HK-2 (cell line): Measurements from ENCODE around the gene AHCYL2.
A peak's percentile ranks its signal among the peaks of the same experiment; 100 is the strongest.
"Not testable (repeated sequence)": the region's sequence is repeated elsewhere in the genome, so short reads cannot be mapped to it uniquely, and the experiment has no call there.

Experiments used
- DNase-seq: peaks from one replicate; pipeline ENCODE4 v3.0.0-alpha.2; 2018; ENCODE audit not compliant: unreplicated experiment

AHCYL2 gene

DNA sequence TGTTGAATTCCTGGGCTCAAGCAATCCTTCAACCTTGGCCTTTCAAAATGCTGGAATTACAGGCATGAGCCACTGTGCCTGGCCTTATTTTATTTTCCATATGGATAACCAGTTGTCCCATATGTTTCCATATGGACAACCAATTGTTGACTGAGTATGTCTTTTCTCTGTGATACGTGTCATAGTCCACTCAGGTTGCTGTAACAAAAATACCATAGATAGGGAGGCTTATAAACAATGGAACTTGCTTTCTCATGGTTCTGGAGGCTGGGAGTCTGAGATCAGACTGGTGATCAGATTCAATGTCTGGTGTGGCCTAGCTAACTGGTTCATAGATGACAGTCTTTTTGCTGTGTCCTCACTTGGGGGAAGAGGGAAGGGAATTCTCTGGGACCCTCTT is 19.4 kb downstream of the AHCYL2 start:
- no peak for DNase-seq

DNA sequence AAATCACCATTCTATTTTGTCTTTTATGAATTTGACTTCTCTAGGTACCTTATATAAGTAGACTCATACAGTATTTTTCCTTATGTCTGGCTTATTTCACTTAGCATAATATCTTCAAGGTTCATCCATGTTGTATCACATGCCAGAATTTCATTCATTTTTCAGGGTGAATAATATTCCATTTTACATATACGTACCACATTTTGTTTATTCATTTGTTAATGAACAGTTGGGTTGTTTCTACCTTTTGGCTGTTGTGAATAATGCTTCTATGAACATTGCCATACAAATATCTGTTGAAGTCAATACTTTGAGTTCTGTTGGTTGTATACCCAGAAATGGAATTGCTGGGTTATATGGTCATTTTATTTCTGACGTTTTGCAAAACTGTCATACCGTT is 20.7 kb downstream of the AHCYL2 start:
- DNase-seq = no peak

DNA sequence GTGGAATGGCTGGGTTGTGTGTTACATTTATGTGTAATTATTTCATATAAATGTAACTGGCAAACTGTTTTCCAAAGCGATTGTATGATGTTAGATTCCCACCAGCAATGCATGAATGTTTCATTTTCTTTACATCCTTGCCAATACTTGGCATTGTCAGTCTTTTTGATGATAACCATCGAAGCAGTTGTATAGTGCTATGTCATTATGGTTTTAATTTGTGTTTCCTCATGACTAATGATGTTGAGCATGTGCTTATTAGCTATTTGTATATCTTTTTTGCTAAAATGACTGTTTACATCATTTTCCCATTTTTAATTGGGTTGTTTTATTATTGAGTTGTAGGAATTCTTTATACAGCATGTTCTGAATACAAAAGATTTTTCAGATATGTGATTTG is 22.3 kb downstream of the AHCYL2 start:
- DNase-seq = no peak

DNA sequence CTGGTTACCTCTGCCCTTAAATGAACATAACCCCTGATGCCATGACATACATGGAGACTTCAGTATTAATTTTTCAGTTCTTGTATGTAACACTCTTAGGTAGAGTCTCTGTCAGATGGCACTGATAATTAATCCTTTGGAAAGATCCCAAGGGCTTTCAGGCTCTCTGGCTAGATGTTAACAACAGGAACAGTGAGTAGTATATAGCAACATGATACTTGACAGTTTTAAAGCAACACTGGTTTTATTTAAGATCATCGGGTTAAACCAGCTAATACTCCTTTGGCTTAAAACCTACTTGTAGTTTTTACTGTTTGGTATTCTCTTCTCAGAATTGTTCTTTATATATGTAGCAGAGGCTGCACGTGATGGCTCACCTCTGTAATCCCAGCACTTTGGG is 27.3 kb downstream of the AHCYL2 start:
- no peak for DNase-seq

DNA sequence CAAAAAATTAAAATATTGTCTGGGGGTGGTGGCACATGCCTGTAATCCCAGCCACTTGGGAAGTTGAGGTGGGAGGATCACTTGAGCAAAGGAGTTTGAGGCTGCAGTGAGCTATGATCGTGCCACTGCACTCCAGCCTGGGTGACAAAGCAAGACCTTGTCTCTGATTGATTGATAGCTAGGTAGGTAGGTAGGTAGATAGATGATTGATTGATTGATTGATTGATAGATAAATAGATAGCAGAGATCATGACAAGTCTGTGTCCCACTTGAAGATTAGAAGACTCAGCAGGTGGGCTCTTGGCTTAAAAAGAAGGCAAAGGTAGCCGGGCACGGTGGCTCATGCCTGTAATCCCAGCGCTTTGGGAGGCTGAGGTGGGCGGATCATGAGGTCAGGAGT is 27.8 kb downstream of the AHCYL2 start:
- not testable (repeated sequence) for DNase-seq

DNA sequence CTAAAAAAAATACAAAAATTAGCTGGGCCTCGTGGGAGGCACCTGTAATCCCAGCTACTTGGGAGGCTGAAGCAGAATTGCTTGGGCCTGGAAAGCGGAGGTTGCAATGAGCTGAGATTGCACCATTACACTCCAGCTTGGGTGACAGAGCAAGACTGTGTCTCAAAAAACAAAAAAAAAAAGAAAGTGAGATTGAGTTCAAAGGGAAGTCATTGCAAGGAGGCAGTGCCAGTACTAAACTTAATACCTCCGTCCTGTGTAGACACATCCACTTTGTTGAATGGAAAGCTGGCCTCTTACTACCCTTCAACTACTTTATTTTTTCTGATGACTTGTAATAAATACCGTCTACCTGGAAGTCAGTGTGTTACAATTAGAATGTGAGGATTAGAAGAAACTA is 31.0 kb downstream of the AHCYL2 start:
- no peak for DNase-seq

DNA sequence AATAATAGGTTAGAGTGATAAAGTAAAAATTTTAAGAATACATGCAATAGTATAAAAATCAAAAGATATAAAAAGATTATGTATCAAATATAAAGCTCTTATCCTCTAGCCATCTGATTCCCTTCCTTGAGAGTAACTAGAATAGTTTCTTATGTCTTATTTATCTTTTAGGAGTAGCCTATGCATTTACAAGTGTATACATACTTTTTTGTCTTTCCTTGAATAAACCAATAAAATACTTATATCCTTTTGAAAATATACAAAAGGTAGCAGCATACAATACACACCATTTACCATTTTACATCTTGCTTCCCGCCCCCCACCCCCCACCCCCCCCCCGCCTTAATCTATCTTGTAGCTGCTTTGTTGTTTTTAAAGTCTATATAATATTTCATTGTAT is 31.4 kb downstream of the AHCYL2 start:
- no peak for DNase-seq

DNA sequence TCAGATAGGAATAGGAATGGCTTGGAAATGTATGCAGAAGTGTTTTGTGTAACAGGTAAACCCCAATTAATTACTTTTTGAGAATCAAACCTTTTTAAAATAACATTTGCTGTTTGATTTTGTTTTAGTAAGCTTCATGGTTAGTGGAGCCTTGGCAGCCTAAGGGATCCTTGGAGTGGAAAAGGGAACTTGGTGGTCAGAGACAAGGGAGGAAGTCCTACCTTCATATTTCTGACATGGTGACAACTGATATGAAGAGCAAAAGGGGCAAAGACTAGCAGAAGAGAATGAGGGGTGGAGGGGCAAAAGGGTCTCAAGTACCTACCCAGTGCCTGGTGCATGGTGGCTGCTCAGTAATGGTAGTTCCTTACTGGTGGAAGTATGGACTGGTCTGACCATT is 32.3 kb downstream of the AHCYL2 start:
- no peak for DNase-seq

DNA sequence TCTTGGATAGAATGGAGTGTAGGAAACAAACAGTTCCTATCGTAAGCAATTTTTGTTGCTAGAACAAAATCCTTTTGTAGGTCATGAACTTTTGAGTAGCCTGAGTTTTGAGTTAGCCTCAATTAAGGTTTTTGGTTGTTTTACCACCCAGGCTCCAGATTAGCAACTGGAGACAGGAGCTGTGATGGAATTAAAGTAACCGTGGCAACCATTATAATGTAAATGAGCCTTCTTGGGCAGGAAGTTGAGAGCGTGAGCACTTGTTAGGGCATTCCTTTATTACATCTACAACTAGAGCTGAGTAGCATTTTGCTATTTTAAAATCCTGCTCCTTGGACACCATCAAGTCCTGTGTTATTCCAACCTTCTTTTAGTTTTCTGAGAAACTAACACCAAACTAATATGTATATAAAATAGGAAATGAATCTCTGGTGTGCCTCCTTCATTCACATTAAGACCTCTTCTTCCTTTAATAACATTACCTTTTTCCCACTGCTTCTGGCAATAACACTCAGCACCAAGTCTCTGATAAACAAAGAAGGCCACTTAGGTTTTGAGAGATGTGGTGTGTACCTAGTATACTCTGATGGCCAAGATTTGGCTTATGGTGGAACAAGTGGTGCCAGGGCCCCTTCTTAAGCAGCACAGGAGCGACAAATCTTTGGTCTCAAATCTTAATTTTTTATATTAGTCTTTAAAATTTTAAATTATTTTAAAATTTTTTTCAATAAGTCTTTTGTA is 34.0 kb downstream of the AHCYL2 start:
- DNase-seq = no peak

DNA sequence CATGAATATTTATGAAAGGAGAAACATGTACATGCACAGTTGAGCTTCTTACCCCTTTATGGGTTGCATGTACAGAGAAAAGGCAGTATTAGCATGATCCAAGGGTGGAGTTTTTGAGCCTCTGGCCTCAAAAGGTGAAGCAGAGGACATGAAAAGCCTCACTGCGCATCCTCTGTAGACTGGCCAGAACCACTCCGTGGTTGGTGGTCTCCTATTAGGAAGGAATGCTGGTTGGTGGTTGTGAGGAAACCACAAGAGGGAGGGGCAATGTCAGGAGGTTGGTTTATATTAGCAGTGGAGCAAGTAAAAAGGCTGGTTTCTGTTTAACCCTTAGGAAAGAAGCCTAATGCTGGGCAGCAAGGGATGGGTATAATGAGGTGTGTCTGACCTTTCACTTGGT is 37.5 kb downstream of the AHCYL2 start:
- DNase-seq = no peak

DNA sequence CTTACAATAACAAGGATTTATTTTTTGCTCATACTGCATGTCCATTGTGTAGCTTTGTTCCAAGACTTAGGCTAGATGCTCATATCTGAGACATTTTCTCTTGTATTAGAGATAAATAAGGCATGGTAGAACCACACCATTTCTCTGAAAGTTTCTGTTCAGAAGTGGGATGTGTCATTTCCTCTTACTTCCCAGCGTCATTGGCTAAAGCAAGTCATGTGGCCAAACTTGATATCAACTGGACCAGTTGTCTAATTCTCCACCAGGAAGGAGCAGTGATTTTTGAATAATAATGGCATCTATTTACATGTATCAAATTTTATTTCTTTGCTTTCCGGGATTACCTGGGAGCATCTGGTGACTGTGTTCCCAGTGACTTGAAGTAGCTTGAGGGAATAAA is 38.3 kb downstream of the AHCYL2 start:
- DNase-seq = no peak

DNA sequence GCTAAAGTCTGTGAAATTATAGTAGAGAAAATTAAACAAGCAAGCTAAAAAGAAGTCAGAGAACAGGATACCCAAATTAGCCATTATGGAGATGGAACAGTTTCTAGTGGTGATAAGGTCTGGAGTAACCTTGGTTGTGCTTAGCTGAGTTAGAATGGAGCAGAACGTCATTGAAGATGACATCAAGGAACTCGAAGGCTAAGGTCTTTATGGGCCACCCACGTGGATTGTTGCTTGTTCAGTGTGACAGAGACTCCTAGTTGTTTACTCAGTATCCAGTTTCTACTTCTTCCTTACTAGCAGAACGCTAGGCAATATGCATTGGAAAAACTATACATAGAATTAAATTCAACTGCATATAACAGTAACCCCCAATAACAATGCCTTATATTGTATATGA is 39.7 kb downstream of the AHCYL2 start:
- DNase-seq = no peak

DNA sequence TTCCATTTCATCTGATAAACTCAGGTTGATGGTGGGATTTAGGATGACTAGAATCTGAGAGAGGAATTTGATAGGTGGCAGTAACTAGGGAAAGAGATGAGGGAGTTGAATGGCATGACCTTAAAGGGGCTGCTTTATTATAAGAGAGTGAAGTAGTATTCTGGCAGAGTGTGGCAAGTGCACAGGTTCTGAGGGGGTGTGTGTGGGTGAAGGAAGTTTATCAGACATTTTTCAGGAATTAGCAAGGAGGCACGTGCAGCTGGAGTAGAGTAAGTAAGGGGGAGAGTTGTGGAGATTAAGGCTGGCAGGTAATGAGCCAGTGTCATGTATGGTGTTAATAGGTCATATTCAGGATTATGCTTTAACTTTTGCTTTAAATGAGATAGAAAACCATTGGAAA is 40.5 kb downstream of the AHCYL2 start:
- DNase-seq = no peak

DNA sequence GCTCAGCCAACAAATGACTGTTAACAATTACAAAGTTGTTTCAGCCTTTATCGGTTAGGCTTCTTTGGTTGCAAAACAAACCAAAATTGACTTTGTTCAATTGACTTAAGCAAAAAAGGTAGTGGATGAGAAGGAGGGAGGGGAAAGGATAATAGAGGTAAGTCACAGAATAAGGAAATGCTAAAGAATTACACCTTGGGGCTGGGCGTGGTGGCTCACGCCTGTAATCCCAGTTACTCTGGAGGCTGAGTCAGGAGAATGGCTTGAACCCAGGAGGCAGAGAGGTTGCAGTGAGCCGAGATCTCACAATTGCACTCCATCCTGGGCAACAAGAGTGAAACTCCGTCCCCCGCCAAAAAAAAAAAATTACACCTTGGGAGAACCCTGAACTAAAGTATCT is 41.4 kb downstream of the AHCYL2 start:
- DNase-seq = no peak

DNA sequence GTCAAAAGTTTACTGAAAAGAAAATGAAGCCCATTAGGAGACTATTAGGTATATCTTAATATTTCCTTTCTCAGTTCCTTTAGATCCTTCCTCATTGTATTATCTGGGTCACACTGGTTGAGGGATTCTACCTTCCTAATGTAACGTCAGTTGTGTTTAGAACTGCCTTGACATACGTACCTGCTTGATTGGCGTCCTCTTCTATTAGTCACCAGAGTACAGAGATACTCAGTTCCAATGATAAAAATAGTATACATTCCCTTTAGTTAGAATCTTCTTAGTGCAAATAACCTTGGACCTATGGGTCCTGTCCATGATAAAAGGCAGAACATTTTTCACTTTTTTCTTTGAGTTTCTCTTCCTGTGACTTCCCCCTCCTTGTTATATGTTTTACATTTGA is 45.2 kb downstream of the AHCYL2 start:
- DNase-seq = no peak

DNA sequence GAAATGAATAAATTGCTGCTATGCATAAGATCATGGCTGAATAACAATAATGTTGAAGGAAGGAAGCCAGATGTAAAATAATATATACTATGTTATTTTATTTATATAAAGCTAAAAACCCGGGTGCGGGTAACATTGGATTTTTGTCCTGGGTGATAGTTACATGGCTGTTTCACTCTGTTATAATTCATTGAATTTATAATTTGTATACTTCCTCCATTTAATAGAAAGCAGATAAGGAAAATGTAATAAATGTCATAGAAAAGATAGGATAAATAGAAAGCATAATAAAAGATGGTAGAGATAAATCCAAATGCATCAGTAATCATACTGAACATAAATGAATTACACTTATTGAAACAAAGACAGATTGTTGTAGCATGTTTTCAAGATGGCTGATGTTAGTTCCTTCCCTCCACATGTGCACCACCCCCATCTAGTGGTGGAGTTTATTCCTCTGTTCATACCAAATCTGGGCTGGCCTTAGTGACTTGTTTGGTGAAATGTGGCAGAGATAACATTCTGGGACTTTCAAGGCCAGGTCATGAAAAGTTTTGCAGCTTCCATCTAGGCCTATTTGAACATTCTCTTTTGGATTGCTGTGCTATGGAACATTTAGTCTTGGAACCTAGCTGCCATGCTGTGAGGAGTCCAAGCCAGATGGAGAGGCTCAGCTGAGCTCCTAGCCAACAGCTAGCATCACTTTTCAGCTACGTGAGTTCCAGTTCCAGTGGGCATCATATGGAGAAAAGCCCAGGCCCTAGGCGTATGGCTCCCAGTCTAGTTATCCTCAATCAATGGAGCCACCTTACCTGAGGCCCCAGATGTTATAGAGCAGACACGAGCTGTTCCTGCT is 46.9 kb downstream of the AHCYL2 start:
- DNase-seq = peak; percentile 10

DNA sequence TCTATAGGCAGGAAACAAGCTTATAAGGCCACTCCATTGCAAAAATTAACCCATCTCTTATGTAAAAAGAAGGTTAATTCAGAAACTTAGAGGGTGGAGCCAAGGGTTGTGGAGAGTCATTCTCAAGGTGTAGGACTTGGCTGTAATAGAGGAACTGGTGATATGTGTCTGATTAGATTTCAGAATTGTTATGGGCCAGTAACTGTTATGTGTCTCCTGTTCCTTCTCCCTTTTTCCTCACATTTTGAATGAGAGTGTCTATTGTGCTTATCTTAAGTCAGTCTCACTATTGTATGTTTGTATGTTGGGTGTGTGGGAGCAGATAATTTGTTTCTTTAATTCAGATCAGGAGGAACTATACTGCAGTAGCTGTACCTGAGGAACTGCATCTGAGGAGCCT is 49.1 kb downstream of the AHCYL2 start:
- no peak for DNase-seq

DNA sequence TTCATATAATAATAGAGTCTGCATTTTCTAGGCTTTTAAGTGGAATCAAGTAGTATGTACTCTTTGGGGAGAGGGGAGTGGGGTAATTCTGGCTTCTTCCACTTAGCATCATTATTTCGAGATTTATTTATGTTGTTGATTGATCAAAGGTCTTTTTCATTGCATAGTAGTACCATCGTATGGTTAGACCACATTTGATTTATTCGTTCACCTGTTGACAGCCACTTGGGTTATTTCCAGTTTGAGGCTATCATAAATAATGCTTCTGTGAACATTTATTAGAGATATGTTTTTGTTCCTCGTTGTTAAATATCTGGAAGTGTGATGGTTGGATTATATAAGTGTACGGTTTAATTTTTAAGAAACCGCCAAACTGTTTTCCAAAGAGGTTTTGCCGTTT is 52.8 kb downstream of the AHCYL2 start:
- no peak for DNase-seq

DNA sequence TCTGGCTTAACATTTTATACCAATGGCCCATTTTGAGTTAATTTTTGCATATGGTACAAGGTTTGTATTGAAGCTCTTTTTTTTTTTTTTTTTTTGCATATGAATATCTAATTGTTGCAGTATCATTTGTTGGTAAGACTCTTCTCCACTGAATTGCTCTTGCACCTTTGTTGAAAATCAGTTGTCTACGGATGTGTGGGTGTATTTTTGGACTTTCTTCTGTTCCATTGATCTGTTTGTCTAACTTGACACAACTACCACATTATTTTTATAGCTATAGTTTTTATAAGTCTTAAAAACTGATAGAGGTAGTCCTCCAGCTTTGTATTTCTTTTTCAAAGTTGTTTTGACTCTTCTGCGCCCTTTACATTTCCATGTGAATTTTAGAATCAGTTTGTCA is 53.9 kb downstream of the AHCYL2 start:
- DNase-seq = no peak

DNA sequence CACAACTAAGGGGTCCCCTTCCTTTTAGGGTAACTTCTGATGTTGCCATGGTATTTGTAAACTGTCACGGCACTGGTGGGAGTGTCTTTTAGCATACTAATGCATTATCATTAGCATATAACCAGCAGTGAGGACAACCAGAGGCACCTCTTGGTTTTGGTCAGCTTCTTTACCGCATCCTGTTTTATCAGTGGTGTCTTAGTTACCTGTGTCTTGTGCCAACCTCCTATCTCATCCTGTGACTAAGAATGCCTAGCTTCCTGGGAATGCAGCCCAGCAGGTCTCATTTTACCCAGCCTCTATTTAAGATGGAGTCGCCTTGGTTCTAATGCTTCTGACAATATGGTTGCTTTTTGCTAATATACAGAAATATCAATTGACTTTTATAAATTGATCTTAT is 54.9 kb downstream of the AHCYL2 start:
- no peak for DNase-seq

DNA sequence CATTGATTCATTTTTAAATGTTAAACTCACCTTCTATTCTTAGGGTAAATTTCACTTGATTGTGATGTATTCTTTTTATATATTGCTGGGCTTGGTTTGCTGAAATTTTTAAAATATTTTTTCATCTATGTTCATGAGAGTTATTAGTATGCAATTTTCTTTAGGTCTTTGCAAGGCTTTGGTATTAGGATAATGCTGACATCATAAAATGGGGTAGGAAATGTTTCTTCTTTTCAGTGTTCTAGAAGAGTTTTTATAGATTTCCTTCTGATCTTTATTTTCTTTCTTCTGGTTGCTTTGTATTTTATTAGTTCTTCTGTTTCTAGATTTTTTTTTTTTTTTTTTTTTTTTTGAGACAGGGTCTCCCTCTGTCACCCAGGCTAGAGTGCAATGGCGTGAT is 56.3 kb downstream of the AHCYL2 start:
- DNase-seq = no peak

DNA sequence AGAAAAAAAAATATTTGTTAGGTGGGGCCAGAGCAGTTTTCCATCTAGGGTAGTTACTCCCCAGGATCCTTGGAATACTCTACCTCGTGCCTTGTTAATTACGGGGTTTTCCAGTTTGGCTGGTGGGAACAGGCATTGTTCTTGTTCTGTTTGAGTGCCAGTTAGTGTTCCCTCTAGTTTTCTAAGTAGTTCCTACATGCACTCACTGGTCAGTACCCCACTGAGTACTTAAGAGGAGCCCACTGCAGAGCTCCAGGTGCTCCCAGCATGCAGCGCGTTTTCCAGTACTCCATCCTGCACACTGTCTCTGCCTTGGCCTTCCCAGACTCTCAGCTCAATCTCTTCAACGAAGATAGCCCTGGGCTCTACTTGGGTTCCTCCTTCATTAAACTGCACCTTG is 58.0 kb downstream of the AHCYL2 start:
- DNase-seq = no peak

DNA sequence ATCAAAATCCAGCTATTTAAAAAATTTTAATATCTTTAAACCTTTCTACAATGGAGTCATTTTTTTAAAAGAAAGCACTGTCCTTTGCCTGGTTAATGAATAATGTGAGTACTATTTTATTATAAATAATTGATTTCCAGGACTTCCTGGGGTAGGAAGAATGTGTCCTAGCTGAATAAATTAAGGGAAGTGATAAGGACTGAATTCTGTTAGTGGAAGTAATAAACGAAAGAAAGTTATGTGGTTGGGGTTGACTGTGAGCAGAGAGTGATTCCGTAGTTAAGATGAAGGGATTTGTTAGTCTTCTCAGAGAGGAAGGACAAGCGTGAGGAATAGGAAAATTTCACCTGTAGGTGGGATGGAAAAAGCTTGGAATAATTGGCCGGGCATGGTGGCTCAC is 59.1 kb downstream of the AHCYL2 start:
- no peak for DNase-seq

DNA sequence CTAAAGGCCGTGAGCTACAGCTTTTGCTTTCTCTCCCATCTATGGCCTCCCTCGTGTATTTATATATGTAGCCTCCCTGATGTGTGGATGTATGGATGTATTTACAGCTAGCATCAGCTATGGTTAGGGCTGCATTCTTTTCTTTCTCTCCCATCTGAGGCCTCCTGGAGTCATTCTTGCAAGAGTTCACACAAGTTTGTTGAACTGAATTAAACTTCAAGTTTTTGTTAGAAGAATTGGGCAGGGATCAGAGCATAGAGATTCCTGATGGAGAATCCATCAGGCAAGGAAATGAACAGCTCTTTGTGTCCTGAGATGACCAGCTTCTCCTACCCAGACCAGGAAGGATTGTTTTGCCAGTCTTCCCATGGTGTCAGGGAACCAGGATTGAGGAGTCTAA is 60.3 kb downstream of the AHCYL2 start:
- DNase-seq = no peak
